ENCODE measurements around the gene NTN5. TPM values are rescaled to one million over a fixed set of nuclear protein-coding genes. Genes with fewer than 3 reads are reported as not detected.

Gene NTN5
- total and polyA plus RNA-seq, 9 of the 15 experiments (the other 6 are each of a cell fraction or from before 2014, with no cell fraction given): not detected

GRCh38 chr19:48720613-48721296 lies 47.9 kb upstream of the NTN5 start (continued):
- no peak for TF ChIP-seq HNRNPK (IDR thresholded peaks at IDR 0.05; ENCODE audit: low read depth, low read length, poor library complexity, severe bottlenecking)
- TF ChIP-seq SLC30A9 (CRISPR knock-in tag; IDR thresholded peaks at IDR 0.05): no peak
- TF ChIP-seq MYNN (IDR thresholded peaks at IDR 0.05): no peak
- TF ChIP-seq MYNN (CRISPR knock-in tag; IDR thresholded peaks at IDR 0.05): no peak
- TF ChIP-seq FOSL1 (tag; conservative IDR thresholded peaks at IDR 0.05): 0 out of 2 replicates have a peak, but pooled peaks have one; percentile 40
- no peak for TF ChIP-seq BRCA1 (IDR thresholded peaks at IDR 0.05)
- no peak for TF ChIP-seq BRCA1 (CRISPR knock-in tag; IDR thresholded peaks at IDR 0.05)
- TF ChIP-seq ARHGAP35 (IDR thresholded peaks at IDR 0.05; ENCODE audit: partially characterized antibody): no peak
- no peak for TF ChIP-seq ZNF124 (CRISPR knock-in tag; IDR thresholded peaks at IDR 0.05)
- no peak for TF ChIP-seq REST (IDR thresholded peaks at IDR 0.05; ENCODE audit: borderline replicate concordance)
- no peak for TF ChIP-seq REST (CRISPR knock-in tag; IDR thresholded peaks at IDR 0.05; ENCODE audit: low read depth)
- peak; percentile 49; the same call in 1 of the 2 replicates for TF ChIP-seq RAD51 (IDR thresholded peaks at IDR 0.05; ENCODE audit: borderline replicate concordance, low read depth)
- TF ChIP-seq STAT6 (CRISPR knock-in tag; IDR thresholded peaks at IDR 0.05): no peak
- no peak for TF ChIP-seq HMG20A (CRISPR knock-in tag; conservative IDR thresholded peaks at IDR 0.05)
- no peak for TF ChIP-seq TEAD2 (tag; IDR thresholded peaks at IDR 0.05)
- no peak for TF ChIP-seq ERF (CRISPR knock-in tag; IDR thresholded peaks at IDR 0.05)
- TF ChIP-seq BCL6 (CRISPR knock-in tag; IDR thresholded peaks at IDR 0.05): no peak
- TF ChIP-seq PHB (CRISPR knock-in tag; IDR thresholded peaks at IDR 0.05): no peak
- peak; percentile 24 for TF ChIP-seq TAF1 (IDR thresholded peaks at IDR 0.05; ENCODE audit: control insufficient read depth, extremely low read depth, insufficient read depth, low read length, severe bottlenecking)
